PFSK-1 (cell line): ENCODE data around the gene ITGA11.

Experiments used
- POLR2AphosphoS5 ChIP-seq: IDR thresholded peaks from 2 replicates; pipeline ENCODE4 v1.6.1; 2012; ENCODE audit warnings: low read depth, mild to moderate bottlenecking, control low read depth, low read length, moderate library complexity
- REST ChIP-seq, 2 experiments: IDR thresholded peaks; 2 replicates each; pipeline versions ENCODE4 v1.6.1 to v1.8.0; 2011 to 2012; ENCODE audit warnings: low read depth in 2 of 2, low read length in 2 of 2, control low read depth in 1 of 2, inconsistent platforms in 1 of 2, mild to moderate bottlenecking in 1 of 2, moderate library complexity in 1 of 2; ENCODE audit not compliant: insufficient read depth in 1 of 2
- SIN3A ChIP-seq: IDR thresholded peaks from 2 replicates; pipeline ENCODE4 v1.6.1; 2012; ENCODE audit warnings: mild to moderate bottlenecking, low read length, moderate library complexity, borderline replicate concordance; ENCODE audit not compliant: insufficient read depth

- no peak for TF ChIP-seq REST (IDR thresholded peaks at IDR 0.05; ENCODE audit: insufficient read depth in 1 of 2, low read depth in 2 of 2, low read length in 2 of 2)
- TF ChIP-seq POLR2AphosphoS5: no peak
- TF ChIP-seq SIN3A: no peak
Measured at GRCh38 chr15:68396068-68396467, 35.9 kb downstream of the ITGA11 start.
